ENCODE measurements around the gene ATXN7L1. TPM values are rescaled to one million over a fixed set of nuclear protein-coding genes. Genes with fewer than 3 reads are reported as not detected.
"Not testable (repeated sequence)": the region's sequence is repeated elsewhere in the genome, so short reads cannot be mapped to it uniquely, and the experiment has no call there.

Gene ATXN7L1
- total RNA-seq, 2 donors from 2014 or later = 12.6 to 28.1 TPM

GRCh38 chr7:105600720-105601550, 275.5 kb downstream of the ATXN7L1 start:
- no peak overlapping the region for H3K27ac ChIP-seq
- TF ChIP-seq CTCF (IDR thresholded peaks at IDR 0.05) = no peak
- TF ChIP-seq POLR2AphosphoS5 (IDR thresholded peaks at IDR 0.05) = no peak
- no peak for TF ChIP-seq POLR2A (IDR thresholded peaks at IDR 0.05)
- H3K4me1 ChIP-seq (replicated peaks) = no peaks in the 10 kb centered on the region
- H3K36me3 ChIP-seq = no peaks in the 10 kb centered on the region
- H3K4me3 ChIP-seq = no peak overlapping the region
- no peaks in the 10 kb centered on the region for H3K27me3 ChIP-seq (replicated peaks; ENCODE audit: insufficient read depth)
- no peak for DNase-seq (ENCODE audit: low spot score)
- no peaks in the 10 kb centered on the region for H3K9me3 ChIP-seq
- intact Hi-C loops (cut with DNase I) = no loop called here
- 80% methylated on average over 14 of the region's 14 CpGs for WGBS

GRCh38 chr7:105599551-105599950, 276.8 kb downstream of the ATXN7L1 start:
- intact Hi-C loops (cut with DNase I) = no loop called here
- TF ChIP-seq POLR2A (IDR thresholded peaks at IDR 0.05) (no peak), CTCF (IDR thresholded peaks at IDR 0.05) (no peak), POLR2AphosphoS5 (IDR thresholded peaks at IDR 0.05) (no peak)
- H3K4me3 ChIP-seq = no peak overlapping the region
- no peak for DNase-seq (ENCODE audit: low spot score)
- no peak overlapping the region for H3K27ac ChIP-seq
- no peaks in the 10 kb centered on the region for H3K27me3 ChIP-seq (replicated peaks; ENCODE audit: insufficient read depth)
- no peaks in the 10 kb centered on the region for H3K4me1 ChIP-seq (replicated peaks)
- H3K36me3 ChIP-seq = no peaks in the 10 kb centered on the region
- no peaks in the 10 kb centered on the region for H3K9me3 ChIP-seq
- WGBS = 79% methylated on average over 3 of the region's 3 CpGs

GRCh38 chr7:105599080-105599479, 277.3 kb downstream of the ATXN7L1 start:
- H3K9me3 ChIP-seq; intact Hi-C loops (cut with DNase I); H3K36me3 ChIP-seq; H3K4me1 ChIP-seq (replicated peaks); H3K27me3 ChIP-seq (replicated peaks; ENCODE audit: insufficient read depth); DNase-seq (ENCODE audit: low spot score); H3K27ac ChIP-seq; H3K4me3 ChIP-seq: not testable (repeated sequence)
- WGBS = 94% methylated on average over 8 of the region's 8 CpGs

- TF ChIP-seq POLR2AphosphoS5 (IDR thresholded peaks at IDR 0.05) = no peak
- TF ChIP-seq POLR2A (IDR thresholded peaks at IDR 0.05) = no peak
- no peak for TF ChIP-seq CTCF (IDR thresholded peaks at IDR 0.05)
- WGBS = 36% methylated on average over 4 of the region's 4 CpGs
- Histone ChIP-seq H3K27ac (no peak overlapping the region), H3K4me3 (no peak overlapping the region), H3K9me3 (no peaks in the 10 kb centered on the region), H3K36me3 (no peaks in the 10 kb centered on the region), H3K27me3 (replicated peaks; ENCODE audit: insufficient read depth) (no peaks in the 10 kb centered on the region), H3K4me1 (replicated peaks) (no peaks in the 10 kb centered on the region)
- DNase-seq (ENCODE audit: low spot score) = no peak
- intact Hi-C loops (cut with DNase I) = no loop called here
Measured at GRCh38 chr7:105596866-105597265, 279.5 kb downstream of the ATXN7L1 start.

GRCh38 chr7:105594034-105594433, 282.4 kb downstream of the ATXN7L1 start:
- H3K9me3 ChIP-seq = no peaks in the 10 kb centered on the region
- TF ChIP-seq CTCF (IDR thresholded peaks at IDR 0.05) (no peak), POLR2AphosphoS5 (IDR thresholded peaks at IDR 0.05) (no peak), POLR2A (IDR thresholded peaks at IDR 0.05) (no peak)
- WGBS = 12% methylated on average over 3 of the region's 3 CpGs

More at GRCh38 chr7:105594034-105594433, 282.4 kb downstream of the ATXN7L1 start:
- Histone ChIP-seq H3K27ac (no peak overlapping the region), H3K27me3 (replicated peaks; ENCODE audit: insufficient read depth) (no peaks in the 10 kb centered on the region), H3K4me3 (no peak overlapping the region), H3K36me3 (no peaks in the 10 kb centered on the region), H3K4me1 (replicated peaks) (no peaks in the 10 kb centered on the region)
- intact Hi-C loops (cut with DNase I) = no loop called here
- DNase-seq (ENCODE audit: low spot score) = peak; percentile 28

Data from prostate gland (tissue), 2 donors.